Measurements from ENCODE around the gene FGF2.
A peak's percentile ranks its signal among the peaks of the same experiment; 100 is the strongest.
"Not testable (repeated sequence)": the region's sequence is repeated elsewhere in the genome, so short reads cannot be mapped to it uniquely, and the experiment has no call there.

Gene FGF2

GRCh38 chr4:122921971-122922876 lies 95.6 kb downstream of the FGF2 start, which contains the start of gene NUDT6:
TSS of gene NUDT6 (minus strand) at chr4:122922597. CDS start at chr4:122922572, 25 bp downstream.
- DNase-seq (ENCODE audit: low read depth in 4 of 4, low spot score in 1 of 4) = peak; percentile 4 to 23 (median 10)

- peak; percentile 57 to 84 (median 74) for DNase-seq (ENCODE audit: low read depth in 4 of 4, low spot score in 1 of 4)
Observed at GRCh38 chr4:122922877-122923511, 96.4 kb downstream of the FGF2 start.

- no peak for DNase-seq (ENCODE audit: low read depth in 4 of 4, low spot score in 1 of 4)
Observed at GRCh38 chr4:122928930-122929329, 102.3 kb downstream of the FGF2 start.

- DNase-seq (ENCODE audit: low read depth in 4 of 4, low spot score in 1 of 4) = no peak
Observed at GRCh38 chr4:122930862-122931261, 104.2 kb downstream of the FGF2 start.

- DNase-seq (ENCODE audit: low read depth in 4 of 4, low spot score in 1 of 4) = no peak
Observed at GRCh38 chr4:122932763-122933162, 106.1 kb downstream of the FGF2 start.

GRCh38 chr4:122945136-122945535 lies 118.5 kb downstream of the FGF2 start:
- DNase-seq (ENCODE audit: low read depth in 4 of 4, low spot score in 1 of 4) = not testable (repeated sequence)

GRCh38 chr4:122946142-122946541 lies 119.5 kb downstream of the FGF2 start:
- DNase-seq (ENCODE audit: low read depth in 4 of 4, low spot score in 1 of 4) = no peak
